IPS-20b (cell line): Measurements from ENCODE around the gene ANKRD53.
"Not testable (repeated sequence)": the region's sequence is repeated elsewhere in the genome, so short reads cannot be mapped to it uniquely, and the experiment has no call there.

Experiments
- H3K27ac ChIP-seq: one replicate; pipeline ENCODE4 v1.5.1; 2013; ENCODE audit warnings: low read length
- H3K27me3 ChIP-seq: 2 replicates; pipeline ENCODE4 v1.6.1; 2013; ENCODE audit warnings: mild to moderate bottlenecking, low read length, inconsistent platforms; ENCODE audit not compliant: insufficient read depth
- H3K36me3 ChIP-seq: 2 replicates; pipeline ENCODE4 v1.6.1; 2013; ENCODE audit warnings: low read depth, mild to moderate bottlenecking, inconsistent platforms, low read length, moderate library complexity; ENCODE audit not compliant: insufficient read depth
- H3K4me1 ChIP-seq: 2 replicates; pipeline ENCODE4 v1.6.1; 2013; ENCODE audit warnings: mild to moderate bottlenecking, control low read depth, inconsistent platforms, low read length, moderate library complexity; ENCODE audit not compliant: insufficient read depth
- H3K4me3 ChIP-seq: 2 replicates; pipeline ENCODE4 v1.5.1; 2013; ENCODE audit warnings: mild to moderate bottlenecking, low read length, inconsistent platforms
- H3K9ac ChIP-seq: 2 replicates; pipeline ENCODE4 v1.6.1; 2013; ENCODE audit warnings: low read depth, mild to moderate bottlenecking, inconsistent platforms, low read length, moderate library complexity
- H3K9me3 ChIP-seq: 2 replicates; pipeline ENCODE4 v1.6.1; 2013; ENCODE audit warnings: mild to moderate bottlenecking, low read depth, low read length, inconsistent platforms; ENCODE audit not compliant: insufficient read depth

Gene ANKRD53

GRCh38 chr2:71006955-71007799 lies 28.7 kb downstream of the ANKRD53 start:
- H3K27me3 ChIP-seq, result no peaks in the 10 kb centered on the region; the same call in 1 of the 2 replicates
- H3K9ac ChIP-seq, result no peak overlapping the region
- no peaks in the 10 kb centered on the region for H3K9me3 ChIP-seq
- peaks cover 5% of the 10 kb centered on the region; the same call in 1 of the 2 replicates for H3K4me1 ChIP-seq
- H3K4me3 ChIP-seq, result no peak overlapping the region
- H3K27ac ChIP-seq, result no peak overlapping the region
- no peaks in the 10 kb centered on the region for H3K36me3 ChIP-seq

GRCh38 chr2:71008342-71008741 lies 29.9 kb downstream of the ANKRD53 start:
- Histone ChIP-seq H3K36me3 (no peaks in the 10 kb centered on the region), H3K9ac (no peak overlapping the region), H3K27me3 (no peaks in the 10 kb centered on the region; the same call in 1 of the 2 replicates), H3K4me1 (no peaks in the 10 kb centered on the region), H3K27ac (no peak overlapping the region), H3K9me3 (no peaks in the 10 kb centered on the region), H3K4me3 (no peak overlapping the region)

GRCh38 chr2:71011786-71012185 lies 33.4 kb downstream of the ANKRD53 start:
- not testable (repeated sequence) for H3K4me1 ChIP-seq, H3K4me3 ChIP-seq, H3K27ac ChIP-seq, H3K36me3 ChIP-seq, H3K9ac ChIP-seq, H3K27me3 ChIP-seq, H3K9me3 ChIP-seq

- Histone ChIP-seq H3K4me1 (no peaks in the 10 kb centered on the region), H3K9ac (no peak overlapping the region), H3K9me3 (no peaks in the 10 kb centered on the region), H3K27ac (no peak overlapping the region), H3K36me3 (no peaks in the 10 kb centered on the region), H3K27me3 (no peaks in the 10 kb centered on the region), H3K4me3 (no peak overlapping the region)
These were observed 40.2 kb downstream of the ANKRD53 start for GRCh38 chr2:71018625-71019024.

- H3K36me3 ChIP-seq, H3K4me1 ChIP-seq, H3K27me3 ChIP-seq, H3K9ac ChIP-seq, H3K4me3 ChIP-seq, H3K27ac ChIP-seq, H3K9me3 ChIP-seq: not testable (repeated sequence)
These were observed 41.6 kb downstream of the ANKRD53 start for GRCh38 chr2:71019989-71020388.

- not testable (repeated sequence) for H3K27ac ChIP-seq, H3K27me3 ChIP-seq, H3K9ac ChIP-seq
These were observed 43.0 kb downstream of the ANKRD53 start for GRCh38 chr2:71021394-71021793.

GRCh38 chr2:71023553-71024243 lies 45.3 kb downstream of the ANKRD53 start:
- H3K4me3 ChIP-seq, H3K27ac ChIP-seq, H3K4me1 ChIP-seq, H3K36me3 ChIP-seq, H3K9ac ChIP-seq, H3K27me3 ChIP-seq, H3K9me3 ChIP-seq: not testable (repeated sequence)

More at GRCh38 chr2:71021394-71021793, 43.0 kb downstream of the ANKRD53 start:
- H3K36me3 ChIP-seq, H3K4me1 ChIP-seq, H3K9me3 ChIP-seq, H3K4me3 ChIP-seq: not testable (repeated sequence)
